ENCODE results near the gene IMPDH1.

The IMPDH1 gene

DNA sequence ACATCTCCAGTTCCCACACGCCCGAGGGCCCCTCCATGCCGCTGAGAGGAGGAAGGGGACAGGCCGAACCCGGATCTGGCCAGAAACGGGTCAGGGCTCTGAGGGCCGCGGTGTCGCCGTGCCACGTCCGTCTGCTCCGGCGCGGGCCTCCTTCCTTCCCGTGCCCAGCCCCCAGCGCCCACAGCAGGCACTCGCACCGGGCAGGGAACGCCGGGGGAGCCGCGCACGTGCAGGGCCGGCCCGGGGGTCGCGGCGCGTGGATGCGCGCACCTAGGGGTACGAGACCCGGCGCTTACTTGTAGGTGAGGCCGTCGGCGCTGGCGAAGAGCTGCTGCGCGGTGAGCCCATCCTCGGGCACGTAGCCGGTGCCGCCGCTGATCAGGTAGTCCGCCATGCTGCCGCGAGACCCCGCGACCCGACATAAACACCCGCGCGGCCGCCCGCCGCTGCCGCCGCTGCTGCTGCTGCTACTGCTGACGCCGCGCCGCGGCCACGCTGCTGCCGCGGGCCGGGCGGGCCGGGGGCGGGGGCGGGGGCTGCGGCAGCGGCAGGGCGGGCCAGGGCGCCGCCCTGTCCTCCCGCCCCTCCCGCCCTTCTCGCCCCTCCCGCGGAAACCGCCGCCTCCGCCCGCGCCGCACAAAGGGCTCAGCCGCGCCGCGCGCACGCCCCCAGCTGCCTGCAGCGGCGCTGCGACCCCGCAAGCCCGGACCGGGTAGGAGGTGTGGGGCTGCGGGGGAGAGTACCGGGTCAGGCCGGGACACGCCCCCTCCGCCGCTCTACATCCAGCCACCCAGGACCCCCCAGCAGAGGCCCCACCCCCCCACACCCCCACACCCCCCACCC lies 4.1 kb downstream of the IMPDH1 start:
- peak; percentile 48 for DNase-seq (ENCODE audit: low spot score)

DNA sequence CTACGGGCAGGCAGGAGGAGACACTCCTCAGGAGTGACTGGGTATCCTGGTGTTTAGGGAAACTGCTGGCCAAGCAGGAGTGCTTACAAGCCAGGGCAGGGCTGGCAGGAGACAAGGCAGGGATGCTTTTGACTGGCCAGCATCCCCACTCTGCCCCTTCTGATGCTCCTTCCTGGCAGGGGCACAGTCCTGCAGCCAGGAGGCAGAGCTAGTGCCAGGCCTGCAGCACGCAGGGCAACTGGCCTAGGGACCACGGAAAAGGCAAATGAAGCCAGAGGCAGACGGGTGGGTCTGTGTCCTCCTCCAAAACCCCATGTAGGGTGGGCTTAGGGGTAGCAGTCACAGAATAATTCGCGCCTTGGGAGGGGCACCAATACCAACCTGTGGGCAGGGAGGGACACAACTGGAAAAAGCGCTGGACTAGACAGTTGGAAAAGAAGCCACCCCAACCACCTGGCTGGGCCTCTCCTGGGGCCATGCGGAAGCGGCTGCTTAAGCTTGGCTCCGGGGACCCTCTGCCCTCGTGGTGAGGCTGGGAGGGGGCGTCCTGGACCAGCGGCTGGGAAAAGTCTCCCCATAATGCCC lies 4.8 kb downstream of the IMPDH1 start:
- no peak for DNase-seq (ENCODE audit: low spot score)

DNA sequence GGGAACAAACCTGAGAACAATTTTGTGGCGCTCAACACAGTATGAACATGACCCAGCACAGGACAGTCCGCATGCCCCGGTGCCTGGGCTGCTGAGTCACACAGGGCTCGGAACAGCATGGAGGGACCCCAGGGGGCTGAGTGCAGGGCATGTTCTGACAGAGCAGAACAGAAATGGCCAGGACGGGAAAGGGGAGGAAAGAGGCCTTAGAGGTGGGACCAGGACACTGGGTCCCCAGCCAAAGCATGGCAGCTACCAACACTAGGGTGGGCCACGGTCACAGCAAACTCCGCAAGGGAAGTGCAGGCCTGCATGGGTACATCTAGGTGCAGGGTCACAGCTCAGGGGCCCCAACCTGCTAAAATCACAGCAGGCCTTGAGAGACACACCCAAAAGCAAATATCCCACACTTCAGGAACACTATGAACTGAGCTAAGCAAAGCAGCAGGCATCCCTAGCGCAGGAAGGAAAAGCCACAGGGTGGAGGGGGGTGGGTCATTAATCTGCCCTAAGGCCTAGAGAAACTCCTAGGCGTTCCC lies 5.6 kb downstream of the IMPDH1 start:
- DNase-seq (ENCODE audit: low spot score), result no peak

DNA sequence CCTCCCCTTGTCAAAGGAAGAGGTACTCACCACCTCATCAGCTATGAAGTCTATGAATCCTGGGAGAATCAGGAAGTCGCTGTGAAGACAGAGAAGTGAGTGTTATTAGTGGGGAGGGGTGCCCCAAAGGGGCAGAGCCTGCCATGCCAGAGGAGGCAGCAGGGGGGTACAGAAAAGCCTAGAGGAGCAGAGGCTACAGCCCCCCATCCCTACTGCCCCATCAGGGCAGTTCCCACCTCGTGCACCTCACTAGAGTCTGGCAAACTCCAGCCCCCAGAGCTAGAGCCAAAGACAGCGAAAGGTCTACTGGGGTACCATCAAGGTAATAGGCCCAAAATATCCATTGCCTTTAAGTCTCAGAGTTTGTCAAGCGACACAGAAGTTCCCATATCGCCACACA lies 6.1 kb downstream of the IMPDH1 start:
- DNase-seq (ENCODE audit: low spot score), result no peak

DNA sequence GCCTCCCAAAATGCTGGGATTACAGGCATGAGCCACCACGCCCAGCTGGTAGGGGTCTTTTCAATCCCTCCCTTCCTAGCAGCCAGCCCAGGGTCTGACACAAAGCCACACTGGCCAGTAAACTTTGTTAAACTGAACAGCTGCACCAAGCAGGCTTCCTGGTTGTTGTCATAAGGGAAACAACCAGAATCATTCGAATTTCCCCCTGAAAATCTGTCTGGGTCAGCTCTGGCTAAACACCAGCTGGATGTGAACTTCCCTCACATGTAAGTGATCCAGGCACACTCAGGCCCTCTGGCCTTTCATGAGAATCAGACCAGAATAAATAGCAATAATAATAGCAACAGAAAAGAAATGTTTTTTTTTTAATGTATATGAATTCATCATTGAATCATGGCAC lies 7.4 kb downstream of the IMPDH1 start:
- DNase-seq (ENCODE audit: low spot score), result no peak

DNA sequence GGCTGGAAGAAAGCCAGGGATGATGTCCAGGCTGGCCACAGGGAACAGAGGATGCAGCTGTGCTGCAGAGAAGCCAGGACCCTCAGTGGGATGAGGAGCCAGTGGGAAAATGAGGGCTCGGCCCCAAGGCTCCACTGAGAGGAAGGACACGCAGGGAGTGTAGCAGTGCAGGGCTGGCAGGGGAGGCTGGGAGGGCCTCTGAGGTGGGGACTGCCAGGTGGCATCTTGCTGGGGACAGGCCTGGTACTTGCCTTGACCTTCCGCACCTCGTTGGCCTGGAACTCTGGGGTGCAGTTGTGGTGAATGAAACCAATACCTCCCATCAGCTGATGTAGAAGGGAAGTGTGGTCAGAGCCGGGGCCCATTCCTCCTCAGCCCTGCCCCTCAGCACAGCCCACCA lies 9.2 kb downstream of the IMPDH1 start:
- no peak for DNase-seq (ENCODE audit: low spot score)

DNA sequence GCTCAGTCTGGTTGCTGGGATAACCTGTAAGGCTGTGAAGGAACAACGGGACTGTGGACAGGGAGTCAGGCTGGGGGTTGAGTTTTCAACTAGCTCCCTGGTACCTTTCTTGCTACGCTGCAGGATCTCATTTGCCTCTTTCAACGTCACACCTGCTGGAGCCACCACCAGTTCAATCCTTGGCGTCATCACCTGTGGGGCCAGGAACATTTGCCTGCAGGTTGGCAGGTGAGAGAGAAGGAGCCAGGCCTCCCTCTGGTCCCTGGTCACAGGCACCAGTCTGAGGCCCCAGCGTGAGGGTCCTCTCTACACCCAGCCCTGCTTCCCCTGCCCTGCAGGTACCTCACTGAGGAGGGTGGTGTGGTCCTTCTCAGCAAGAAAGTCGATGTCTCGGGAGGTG lies 9.8 kb downstream of the IMPDH1 start:
- DNase-seq (ENCODE audit: low spot score), result no peak

DNA sequence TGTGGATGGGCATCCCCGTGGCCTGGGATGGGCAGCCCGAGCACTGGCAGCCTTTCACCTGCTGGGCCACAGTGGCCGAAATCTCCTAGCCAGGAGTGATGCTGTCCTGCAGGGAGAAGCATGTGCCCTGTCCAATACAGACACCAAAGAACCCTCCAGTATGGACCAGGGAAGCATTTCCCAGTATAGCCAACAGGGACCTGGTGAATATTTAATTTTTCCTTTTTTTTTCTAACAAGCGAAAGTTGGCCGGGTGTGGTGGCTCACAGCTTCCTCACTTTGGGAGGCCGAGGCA lies 11.0 kb downstream of the IMPDH1 start:
- DNase-seq (ENCODE audit: low spot score), result no peak

DNA sequence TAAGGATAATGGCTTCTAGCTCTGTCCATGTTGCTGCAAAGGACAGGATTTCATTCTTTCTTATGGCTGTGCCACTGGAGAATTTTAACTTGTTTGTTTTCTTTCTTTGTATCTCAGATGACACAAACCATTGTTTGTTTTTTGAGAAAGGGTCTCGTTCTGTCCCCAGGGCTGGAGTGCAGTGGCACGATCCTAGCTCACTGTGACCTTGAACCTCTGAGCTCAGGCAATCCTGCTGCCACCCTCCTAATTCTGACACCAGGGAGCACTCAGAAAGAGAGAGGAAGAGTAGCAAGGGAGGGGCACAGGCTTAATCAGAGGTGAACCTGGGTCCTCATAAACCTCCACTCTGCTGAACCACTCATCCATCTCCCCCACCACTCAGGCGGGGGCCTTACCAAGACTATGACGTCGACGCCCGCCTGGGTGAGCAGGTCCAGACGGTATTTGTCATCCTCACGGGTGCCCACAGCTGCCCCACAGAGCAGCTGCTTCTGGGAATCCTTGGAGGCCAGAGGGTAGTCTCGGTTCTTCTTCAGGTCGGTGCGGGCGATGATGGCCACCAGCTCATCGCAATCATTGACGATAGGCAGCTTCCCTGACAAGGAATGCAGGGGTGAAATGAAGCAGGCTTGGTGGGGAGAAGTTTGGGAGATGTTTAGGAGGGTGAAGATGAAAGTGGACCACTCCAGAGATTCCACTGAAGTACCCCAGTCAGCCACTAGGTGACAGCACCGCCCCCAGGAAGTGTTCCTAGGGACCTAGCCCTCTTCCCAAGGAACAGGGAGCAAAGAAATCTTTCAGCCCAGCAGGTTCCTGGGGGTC lies 11.6 kb downstream of the IMPDH1 start:
- DNase-seq (ENCODE audit: low spot score), result peak; percentile 54

DNA sequence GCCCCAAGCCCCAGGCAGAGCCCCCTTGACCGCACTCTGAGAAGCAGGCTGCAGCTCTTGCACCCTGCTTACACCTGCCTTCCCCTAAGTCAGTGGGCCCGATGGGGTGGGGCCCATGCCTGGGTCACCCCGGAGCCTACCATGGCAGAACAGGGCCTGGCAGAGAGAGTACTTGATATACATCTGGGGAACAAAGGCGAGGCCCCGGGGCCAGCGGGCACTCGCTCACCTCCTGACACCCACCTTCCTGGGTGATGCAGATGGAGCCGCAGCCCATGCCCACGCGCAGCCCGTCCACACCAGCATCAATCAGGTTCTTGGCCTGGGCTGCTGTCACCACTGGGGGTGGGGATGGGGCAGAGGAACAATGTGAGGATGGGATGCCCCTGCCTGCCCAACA lies 13.4 kb downstream of the IMPDH1 start:
- no peak for DNase-seq (ENCODE audit: low spot score)

DNA sequence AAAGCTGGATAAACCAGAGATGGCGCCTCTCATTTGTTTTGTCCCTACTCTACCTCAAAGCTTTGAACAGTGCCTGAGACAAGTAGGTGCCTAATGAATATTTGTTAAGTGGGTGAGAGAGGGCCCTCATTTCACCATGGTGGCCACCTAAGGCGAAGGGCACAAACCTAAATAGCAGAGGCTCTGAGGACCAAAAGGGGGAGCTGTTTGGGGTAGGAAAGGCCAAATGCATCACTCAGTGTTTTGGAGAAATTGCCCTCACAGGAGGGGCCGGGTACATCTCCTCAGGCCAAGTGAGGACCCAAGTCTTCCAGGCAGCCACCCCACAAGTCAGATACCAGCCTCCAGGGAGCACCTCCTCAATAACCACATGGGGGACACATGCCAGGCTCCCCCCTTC lies 14.0 kb downstream of the IMPDH1 start:
- DNase-seq (ENCODE audit: low spot score), result no peak

DNA sequence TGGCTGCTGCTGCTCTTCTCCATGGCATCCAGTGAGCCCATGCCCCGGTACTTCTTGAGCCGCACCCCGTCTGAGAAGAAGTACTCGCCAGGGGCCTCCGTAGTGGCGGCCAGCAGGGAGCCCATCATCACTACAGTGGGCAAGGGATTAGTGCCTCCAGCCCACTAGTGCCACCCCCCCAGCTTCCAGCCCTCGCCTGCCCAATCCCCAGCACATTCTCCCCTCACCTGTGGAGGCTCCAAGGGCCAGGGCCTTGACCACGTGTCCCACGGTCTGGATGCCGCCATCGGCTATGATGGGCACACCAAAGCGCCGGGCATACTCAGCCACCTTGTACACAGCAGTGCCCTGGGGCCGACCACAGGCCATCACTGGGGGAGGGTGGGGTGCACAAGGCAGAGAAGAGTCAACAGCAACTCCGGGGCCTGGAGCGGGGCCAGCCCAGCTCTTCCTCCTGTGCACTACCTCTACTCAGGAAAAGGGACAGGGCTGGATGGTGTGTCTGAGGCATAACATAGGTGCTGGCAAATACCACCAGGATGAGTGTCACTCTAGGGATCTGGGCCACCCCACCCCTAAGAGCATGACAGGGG lies 14.8 kb downstream of the IMPDH1 start:
- no peak for DNase-seq (ENCODE audit: low spot score)

DNA sequence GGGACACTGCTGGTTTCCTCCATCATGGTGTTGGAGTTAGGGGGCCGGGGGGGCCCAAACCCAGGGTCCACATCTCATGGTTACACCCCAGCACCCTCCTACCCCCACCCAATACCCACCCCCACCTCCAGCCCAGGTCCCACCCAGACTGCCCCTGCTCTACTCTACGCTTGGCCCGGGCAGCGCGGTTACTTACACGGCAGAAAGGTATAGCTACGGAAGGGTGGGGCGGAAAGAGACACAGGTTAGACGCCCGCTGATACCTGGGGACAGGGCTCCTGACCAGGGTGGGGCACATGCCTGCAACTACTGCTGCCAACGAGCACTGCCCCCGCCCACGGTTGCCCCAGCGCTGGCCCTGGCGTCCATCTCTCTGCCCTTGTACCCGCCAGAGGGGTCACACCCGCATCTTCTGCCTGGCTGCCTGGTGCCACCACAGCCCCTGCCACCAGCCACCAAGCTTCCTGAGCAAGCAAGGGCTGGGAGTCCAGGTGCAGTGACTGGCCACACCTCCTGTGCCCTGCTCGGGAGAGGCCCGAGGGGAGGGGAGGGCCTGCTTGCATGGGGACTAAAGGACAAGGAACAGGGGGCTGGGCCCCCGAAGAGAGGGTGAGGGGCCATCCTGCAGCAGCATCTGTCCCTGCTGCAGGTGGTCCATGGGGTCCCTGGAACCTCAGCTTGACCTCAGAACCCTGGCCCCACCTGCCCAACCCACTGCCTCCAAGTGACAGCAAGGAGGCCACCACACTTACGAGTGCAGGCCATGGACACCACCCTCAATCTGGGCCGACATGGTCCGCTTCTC lies 16.1 kb downstream of the IMPDH1 start:
- DNase-seq (ENCODE audit: low spot score), result no peak

DNA sequence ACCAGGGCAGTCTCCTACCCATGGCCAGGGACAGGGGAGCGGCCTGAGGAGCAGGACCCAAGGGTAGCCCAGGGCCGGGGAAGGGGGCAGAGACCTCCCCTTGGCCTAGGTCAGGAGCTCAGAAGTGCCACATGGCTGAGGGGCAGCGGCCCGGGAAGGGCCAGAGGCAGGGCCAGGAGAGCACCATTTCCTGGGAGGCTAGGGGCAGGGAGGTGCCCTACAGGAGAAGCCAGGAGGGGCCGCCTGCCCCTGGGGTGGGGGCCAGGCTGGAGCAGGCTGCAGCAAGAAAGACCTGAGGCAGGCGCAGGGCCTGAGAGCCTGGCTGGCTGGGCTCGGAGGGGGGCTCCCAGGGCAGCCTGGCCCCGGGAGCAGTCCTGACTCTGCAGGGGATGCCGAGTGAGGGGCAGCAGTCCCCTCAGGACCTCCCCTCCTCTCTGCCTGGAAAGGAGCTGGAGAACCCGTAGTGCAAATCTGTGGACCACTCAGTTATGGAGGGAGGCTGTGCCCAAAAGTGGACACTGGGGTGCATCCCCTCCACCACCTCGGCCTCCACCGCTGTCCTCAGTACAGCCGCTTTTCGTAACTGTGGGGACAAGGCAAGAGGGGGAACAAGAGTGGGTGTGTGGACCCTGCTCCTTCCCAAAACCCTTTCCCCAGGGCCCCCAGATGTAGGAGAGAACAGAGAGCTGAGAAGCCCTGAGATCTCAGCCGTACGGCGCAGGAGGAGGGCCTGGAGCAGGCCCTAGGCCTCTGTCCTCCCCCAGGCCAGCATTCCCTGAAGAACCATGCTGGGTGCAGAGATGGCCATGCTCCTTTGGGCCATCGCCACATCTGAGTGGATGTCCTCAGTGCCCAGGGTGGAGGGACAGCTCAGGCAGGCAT lies 17.1 kb downstream of the IMPDH1 start:
- DNase-seq (ENCODE audit: low spot score), result no peak

DNA sequence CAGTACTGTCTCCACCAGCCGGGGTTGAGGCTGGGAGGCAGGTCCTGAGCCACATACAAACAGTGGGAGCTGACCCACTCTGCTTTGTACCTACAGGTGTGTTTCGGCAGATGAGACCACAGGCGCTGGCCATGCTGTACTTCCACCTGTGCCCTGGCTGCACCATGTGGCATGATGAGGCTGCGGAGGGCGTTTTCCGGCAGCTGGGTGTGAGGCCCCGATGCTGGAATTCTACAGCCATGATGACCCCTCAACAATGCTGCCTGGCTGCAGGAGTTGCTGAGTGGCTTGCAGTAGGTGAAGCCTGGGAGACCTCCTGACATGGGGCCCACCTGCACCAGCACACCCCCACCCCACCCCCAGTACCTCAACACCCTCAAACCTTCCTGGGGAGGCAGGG lies 18.0 kb downstream of the IMPDH1 start:
- no peak for DNase-seq (ENCODE audit: low spot score)

DNA sequence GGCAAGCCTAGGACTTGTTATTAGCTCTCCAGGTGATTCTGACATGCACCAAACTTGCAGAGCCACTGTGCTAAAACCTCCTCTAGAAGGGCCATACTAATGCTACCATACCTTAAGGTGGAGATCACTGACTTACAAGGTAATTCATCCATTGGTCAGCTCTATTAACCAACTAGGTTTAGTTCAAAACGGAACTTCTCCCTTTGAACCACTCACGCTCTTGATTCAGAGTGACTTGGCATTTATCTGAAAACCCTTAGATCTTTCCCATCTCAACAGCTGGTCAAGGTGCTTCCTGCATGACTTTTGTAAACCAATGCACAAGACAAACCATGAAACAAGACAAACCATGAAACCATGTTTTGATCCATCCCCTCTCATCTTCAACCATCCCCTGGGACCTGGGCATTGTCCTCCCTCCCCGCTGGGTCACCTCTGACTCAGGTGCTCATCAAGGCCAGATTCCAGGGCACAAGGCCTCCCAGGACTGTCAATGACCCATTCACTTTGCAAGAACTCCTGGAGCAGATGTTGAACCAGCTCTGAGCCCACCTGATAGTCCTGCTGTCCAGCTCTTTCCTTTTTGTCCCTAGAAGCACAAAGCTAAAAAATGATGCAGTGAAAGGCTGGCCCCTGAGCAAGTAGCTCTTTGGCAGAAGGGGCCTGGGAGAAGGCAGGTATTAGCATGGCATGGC lies 18.8 kb downstream of the IMPDH1 start:
- DNase-seq (ENCODE audit: low spot score), result no peak

DNA sequence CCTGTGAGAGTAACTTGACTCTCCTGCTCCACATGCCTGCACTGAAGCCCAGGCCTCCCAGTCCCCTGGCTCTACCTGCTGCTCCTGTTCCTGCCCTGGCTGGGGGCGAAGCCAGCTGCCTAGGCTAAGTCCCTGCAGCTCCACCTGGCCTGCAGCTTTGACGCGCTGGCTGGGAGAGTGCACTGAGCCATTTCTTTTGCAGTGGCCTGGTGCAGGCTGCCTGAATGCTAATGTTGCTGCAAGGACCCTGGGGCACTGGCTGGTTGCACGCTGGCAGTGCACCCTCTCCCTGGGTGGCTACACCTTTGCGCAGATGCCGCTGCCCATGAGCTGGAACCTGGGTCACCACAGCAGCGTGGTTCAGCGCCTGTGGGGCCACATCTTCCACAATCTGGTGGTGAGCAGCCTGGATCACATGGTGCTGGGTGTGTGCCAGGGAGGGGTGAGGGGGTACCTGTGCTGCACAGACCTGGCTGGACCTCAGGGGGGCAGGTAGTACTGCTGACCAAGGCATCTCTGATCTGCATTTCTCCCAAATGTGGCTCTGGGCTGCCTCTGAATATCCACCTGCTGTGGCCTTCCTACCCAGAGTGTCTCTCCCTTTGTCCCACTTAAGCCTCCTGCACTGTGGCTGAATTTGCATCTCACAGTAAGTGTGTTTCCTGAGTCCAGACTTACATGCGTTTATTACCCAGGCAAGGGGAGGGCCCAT lies 20.0 kb downstream of the IMPDH1 start:
- DNase-seq (ENCODE audit: low spot score), result no peak

DNA sequence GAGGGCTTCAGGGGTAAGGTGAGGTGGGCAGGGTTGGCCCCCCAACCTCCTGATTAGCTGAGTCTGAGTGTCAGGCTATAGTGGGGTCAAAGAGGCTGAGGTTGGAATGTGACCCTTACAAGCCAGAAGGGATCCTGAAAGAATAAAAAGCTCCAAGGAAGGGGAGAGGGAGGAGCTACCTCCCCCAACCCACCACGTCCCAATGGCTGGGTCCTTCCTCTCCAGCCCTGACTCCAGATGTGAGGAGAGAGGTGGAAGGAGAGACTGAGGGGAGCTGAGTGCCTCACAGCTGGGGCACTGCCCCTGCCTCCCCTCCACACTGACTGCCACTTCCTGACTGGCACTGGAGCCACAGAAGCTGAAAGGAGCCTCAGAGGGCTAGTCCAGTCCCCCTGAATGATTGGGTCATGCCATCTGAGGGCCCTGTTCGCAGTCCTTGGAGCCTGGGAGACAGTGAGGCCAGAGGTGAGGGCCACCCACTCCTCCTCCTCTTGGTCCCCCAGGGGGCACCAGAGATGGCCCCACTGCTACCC lies 20.6 kb downstream of the IMPDH1 start:
- DNase-seq (ENCODE audit: low spot score), result no peak

DNA sequence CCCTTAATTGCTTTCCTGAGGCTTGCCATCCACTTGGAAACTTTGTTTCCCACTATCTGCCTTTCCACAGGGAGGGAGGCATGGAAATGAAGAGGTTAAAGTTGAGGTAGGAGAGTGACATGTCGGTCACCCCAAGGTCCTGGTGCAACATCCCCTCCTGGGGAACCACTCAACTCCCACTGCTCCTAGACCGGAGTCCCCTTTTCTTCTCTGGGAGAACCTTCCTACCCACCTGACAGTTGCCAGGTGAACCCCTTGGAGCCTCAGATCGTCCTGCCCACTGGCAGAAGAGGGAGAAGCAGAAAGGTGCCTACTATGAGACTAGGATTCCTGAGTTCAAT lies 21.7 kb downstream of the IMPDH1 start:
- no peak for DNase-seq (ENCODE audit: low spot score)
